ENCODE measurements around the gene ZBTB34.
A peak's percentile ranks its signal among the peaks of the same experiment; 100 is the strongest.

Gene ZBTB34

GRCh38 chr9:126842977-126843799 lies 17.3 kb upstream of the ZBTB34 start:
- no peak for DNase-seq (ENCODE audit: low read depth, low spot score)

DNA sequence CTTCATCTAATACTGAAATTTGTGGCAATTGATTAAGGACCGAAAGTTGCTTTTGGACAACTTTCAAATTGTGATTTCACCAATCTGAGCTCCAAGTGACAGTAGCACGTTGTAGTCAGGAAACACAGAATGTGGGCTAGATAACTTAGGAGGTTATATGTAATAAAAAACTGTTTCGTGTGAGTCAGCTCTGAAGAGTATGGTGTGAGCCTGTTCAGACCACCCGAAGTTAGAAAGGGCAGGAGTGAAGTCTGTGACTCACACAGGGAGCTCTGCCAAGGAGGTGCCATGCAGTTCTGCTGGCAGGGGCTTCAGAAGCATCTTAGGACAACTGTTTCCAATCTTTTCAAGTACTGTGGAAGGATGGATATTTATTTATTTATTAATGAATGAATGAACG lies 16.4 kb upstream of the ZBTB34 start:
- peak; percentile 80 for DNase-seq (ENCODE audit: low read depth, low spot score)

GRCh38 chr9:126847051-126847450 lies 13.4 kb upstream of the ZBTB34 start:
- DNase-seq (ENCODE audit: low read depth, low spot score): no peak

DNA sequence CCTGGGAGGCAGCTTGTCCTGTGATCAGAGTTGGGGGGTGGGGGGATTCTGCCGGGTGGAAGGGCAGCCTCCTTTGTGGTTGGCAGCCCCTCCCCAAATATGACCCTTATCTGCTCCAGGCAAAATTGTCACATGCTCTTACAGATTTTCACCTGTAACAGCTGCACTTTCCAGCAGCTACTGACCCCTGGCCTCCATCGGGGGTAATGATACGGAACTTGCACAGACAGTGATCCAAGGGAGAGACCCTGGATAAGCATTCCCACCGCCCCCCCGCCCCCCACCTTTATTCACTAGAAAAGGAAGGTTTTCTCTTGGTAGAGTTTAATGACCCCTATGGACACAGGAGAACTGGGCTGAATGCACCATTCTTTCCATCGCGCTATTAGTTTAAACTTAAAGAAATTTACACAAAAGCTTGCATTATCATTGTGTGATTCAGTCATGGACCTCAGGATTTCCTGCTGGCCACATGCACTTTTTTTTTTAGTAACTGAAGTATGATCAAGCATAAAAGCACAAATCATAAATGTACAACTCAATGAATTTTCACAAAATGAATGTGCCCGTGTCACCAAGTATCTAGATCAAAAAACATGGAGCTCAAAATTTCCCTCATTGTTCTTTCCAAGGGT lies 10.7 kb upstream of the ZBTB34 start:
- DNase-seq (ENCODE audit: low read depth, low spot score): no peak

DNA sequence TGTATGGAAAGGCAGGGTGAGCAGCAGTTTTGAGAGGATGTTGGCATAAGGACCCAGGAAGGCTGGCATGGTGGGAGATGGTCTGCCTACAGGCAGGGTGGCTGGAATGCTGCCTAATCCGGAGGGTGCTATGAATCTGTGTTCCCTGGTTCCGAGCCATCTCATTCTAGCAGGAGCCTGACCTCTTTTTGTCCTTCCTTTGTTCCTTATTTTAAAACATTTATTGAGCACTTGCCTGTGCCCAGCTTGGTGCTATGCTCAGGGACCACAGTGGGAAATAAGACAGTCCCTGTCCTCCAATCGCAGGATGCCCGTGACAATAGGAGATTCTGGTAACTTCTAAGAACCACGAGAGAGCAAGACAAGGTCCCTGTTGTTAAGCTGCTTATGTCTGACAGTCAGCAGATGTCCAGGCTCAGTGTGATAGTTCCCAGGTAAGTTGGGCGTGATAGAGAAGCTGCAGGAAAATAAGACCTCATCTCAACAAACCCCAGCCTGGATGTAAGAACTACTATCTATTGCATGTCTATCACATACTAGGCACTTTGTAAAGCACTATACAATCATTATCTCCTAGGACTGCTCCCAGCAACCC lies 9.1 kb upstream of the ZBTB34 start:
- DNase-seq (ENCODE audit: low read depth, low spot score): no peak

- no peak for DNase-seq (ENCODE audit: low read depth, low spot score)
These were observed 8.3 kb upstream of the ZBTB34 start for GRCh38 chr9:126852086-126852688.

DNA sequence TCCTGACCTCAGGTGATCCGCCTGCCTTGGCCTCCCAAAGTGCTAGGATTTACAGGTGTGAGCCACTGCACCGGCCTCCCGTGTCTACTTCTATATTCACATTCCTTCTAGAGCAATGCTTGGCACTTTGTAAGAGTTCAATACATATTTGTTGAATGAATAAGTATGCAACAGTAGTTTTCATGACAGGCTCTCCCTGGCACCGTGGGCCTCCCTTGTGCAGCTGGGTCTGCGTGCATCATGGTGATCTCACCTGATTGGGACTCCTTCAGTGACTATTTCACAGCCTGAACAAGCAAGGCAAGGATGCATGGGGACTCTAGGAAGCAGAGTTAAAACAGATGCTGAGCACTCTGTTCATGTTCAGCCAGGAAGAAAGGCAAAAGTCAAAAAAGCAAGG lies 6.8 kb upstream of the ZBTB34 start:
- DNase-seq (ENCODE audit: low read depth, low spot score): no peak

DNA sequence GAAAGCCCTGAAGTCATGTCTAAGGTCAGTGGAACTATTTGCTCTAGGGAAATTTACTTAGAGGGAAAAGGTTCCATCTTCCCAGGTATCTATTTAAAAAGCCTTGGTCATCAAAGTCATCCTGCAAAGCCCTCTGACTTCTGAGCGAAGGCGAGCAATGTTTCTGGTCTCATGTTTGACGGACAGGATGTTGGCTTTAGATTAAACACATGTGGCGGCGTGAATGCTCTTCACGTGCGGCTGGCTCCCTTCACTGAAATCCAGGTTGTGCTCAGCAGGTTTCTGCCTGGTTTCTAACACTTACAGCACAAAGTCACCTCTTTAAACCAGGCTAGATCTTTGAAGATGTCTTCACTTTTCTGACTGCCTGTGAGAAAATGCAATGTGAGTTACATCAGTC lies 5.7 kb upstream of the ZBTB34 start:
- DNase-seq (ENCODE audit: low read depth, low spot score): no peak

- no peak for DNase-seq (ENCODE audit: low read depth, low spot score)
These were observed 4.0 kb upstream of the ZBTB34 start for GRCh38 chr9:126856326-126856877.

- DNase-seq (ENCODE audit: low read depth, low spot score): no peak
These were observed 3.0 kb upstream of the ZBTB34 start for GRCh38 chr9:126857261-126857960.

- no peak for DNase-seq (ENCODE audit: low read depth, low spot score)
These were observed 1.3 kb upstream of the ZBTB34 start for GRCh38 chr9:126859111-126859510.

- DNase-seq (ENCODE audit: low read depth, low spot score): no peak
These were observed 473 bp downstream of the ZBTB34 start for GRCh38 chr9:126860757-126861466.

DNA sequence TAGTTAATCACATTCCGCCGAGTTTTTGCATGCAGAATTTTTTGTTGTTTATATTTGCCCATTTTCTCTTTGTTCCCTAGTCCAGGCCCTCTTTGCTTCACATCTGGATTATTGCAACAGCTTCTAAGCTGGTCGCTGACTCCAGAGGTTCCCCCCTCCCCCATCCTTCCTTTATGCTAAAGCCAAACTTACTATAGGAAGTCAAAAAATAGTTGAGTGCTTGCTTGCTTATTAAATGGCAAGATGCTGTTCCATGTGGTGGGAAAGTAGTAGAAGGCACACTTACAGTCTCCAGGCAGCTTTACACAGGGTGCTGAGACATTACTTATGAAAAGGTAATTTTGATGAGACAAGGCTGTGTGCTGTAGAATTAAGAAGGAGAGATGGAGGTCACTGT lies 1.3 kb downstream of the ZBTB34 start:
- DNase-seq (ENCODE audit: low read depth, low spot score): no peak

- no peak for DNase-seq (ENCODE audit: low read depth, low spot score)
These were observed 1.8 kb downstream of the ZBTB34 start for GRCh38 chr9:126862104-126862761.

GRCh38 chr9:126864771-126865170 lies 4.3 kb downstream of the ZBTB34 start:
- no peak for DNase-seq (ENCODE audit: low read depth, low spot score)

DNA sequence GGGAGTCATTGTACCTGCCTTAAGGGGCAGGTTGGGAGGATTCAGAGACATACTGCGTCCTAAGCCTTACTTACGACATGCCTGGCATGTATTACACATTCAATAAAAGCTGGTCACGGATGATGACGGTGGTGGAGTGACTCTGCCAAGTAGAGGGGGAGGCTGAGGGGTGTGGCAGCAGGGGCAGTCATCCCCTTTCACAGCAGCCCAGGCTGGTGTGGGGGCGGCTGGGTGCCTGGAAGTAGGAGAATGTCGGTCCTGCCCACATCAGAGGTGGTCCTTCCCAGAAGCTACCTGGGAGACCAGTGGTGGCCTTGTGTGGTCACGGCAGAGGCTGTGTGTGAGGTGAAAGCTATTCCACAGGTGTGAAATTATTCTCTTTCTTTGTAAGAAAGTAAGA lies 8.9 kb downstream of the ZBTB34 start:
- DNase-seq (ENCODE audit: low read depth, low spot score): no peak

DNA sequence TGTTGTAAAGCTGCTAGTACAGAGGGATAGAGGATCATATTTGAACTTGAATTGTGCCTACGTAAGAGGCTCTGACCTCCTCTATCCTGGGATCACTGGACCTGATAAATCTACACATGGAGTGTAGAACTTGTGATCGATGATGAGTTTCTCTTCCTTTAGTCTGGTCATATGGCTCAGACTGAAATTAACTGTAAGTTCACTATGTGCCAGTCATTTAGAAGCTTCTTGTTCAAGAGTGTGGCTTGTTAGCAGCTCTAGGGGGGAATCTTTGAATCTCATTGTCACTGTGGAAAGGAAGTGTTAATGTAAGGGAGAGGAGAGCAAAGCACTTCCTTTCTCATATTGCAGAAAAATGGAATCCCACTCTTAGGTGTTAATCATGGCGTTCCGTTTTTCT lies 12.1 kb downstream of the ZBTB34 start:
- DNase-seq (ENCODE audit: low read depth, low spot score): no peak

DNA sequence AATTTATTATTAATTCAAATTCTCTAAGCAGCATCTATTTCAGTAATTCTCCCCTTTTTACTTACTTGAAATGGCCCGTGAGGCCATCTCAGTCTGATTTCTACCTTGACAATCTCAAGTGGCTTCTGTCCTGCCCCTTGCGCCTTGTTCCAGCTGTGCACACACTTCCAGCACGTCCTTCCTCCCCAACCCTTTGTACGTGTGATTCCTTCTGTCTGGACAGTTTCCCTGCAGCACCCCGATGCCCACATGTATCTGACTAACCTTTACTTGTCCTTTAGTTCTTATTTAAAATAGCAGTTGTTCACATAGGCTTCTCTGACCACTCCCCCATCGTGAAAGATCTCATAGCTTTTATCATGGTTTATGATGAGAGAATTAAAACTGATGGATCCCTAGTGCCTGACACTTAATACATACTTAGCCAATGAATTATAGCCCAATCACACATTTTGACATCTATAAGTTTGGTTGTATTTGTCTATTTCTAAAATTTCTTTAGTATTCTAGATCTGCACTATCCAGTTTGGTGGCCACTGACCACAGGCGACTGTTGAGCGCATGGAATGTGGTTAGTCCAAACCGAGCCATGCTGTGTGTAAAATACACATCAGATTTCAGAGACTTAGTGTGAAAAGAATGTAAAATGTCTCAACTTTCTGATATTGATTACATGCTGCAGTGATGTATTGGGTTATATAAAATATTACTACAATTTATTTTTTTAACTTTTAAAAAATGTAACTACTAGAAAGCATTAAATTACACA lies 14.3 kb downstream of the ZBTB34 start:
- no peak for DNase-seq (ENCODE audit: low read depth, low spot score)

GRCh38 chr9:126875756-126876510 lies 15.5 kb downstream of the ZBTB34 start:
- DNase-seq (ENCODE audit: low read depth, low spot score): no peak

Measured in brain pericyte (primary cell).